HG02852 (cell line): ENCODE measurements around the gene B4GALT1.
"Not testable (repeated sequence)": the region's sequence is repeated elsewhere in the genome, so short reads cannot be mapped to it uniquely, and the experiment has no call there.

ENCODE experiments used
- ATAC-seq: cut with Tn5 transposase; IDR thresholded peaks from one replicate; pipeline ENCODE4 v1.9.1; 2021; ENCODE audit warnings: mild to moderate bottlenecking, moderate library complexity; ENCODE audit not compliant: unreplicated experiment

The B4GALT1 gene

DNA sequence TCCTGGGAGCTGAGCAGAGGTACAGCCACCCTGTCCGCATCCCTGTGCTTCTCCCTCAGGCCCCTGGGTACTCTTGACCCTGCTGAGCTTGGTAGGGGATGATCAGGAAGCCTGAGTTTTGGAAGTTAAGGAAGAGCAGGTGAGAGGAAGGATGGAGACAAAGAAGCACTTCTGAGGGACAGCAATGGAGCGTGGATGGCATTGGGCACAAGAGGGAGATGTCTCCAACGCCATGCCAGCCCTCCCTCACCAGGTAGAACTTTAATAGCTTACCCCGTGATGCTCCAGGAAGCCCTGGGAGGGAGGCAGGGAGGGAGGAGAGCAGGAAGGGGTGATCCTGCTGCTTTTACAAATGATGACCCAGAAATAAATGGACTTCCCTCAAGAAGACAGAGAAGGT lies 60.8 kb downstream of the B4GALT1 start:
- no peak for ATAC-seq

DNA sequence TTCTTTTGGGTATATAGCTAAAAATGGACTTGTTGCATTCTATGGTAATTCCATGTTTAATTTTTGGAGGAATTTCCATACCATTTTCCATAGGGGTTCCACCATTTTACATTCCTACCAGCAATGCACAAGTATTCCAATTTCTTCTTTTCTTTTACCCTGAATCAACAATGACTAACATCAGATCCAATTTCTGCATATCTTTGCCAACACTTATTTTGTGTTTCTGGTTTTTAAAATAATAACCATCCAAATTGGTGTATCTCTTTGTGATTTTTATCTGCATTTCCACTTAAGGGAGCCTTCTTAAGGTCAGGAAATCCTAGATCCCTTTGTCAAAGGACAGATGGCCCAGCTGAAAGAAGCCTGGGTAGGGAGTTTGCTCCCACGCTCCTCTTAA lies 61.2 kb downstream of the B4GALT1 start:
- ATAC-seq: no peak

DNA sequence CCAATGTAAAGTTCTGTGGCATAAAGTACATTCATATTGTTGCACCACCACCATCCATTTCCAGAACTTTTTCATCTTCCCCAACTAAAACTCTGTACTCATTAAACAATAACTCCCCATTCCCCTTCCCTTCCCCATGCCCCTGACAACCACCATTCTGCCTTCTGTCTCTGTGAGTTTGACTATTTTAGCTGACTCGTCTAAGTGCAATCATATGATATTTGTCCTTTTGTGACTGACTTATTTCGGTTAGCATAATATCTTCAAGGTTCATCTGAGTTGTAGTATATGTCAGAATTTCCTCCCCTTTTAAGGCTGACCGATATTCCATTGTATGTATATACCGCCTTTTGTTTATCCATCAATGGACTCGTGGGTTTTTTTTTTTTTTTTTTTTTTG lies 61.6 kb downstream of the B4GALT1 start:
- no peak for ATAC-seq

DNA sequence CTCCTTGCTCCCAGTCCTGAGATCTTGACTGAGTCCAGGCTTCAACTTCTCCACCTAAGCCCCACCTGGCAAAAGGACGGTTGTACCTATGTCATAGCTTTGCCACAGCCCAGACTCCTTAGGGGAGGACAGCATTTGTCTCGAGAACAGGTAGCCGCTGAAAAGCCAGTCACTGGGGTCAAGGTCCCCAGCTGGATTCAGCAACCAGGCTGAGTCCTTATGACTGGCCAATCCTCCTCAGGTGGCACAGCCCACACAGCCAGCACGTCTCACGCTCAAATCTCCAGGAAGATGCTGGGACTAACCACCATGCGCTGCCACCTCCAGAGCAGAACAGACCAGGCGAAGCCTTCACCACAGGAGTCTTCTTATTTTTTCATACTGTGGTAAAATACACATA lies 62.7 kb downstream of the B4GALT1 start:
- no peak for ATAC-seq

DNA sequence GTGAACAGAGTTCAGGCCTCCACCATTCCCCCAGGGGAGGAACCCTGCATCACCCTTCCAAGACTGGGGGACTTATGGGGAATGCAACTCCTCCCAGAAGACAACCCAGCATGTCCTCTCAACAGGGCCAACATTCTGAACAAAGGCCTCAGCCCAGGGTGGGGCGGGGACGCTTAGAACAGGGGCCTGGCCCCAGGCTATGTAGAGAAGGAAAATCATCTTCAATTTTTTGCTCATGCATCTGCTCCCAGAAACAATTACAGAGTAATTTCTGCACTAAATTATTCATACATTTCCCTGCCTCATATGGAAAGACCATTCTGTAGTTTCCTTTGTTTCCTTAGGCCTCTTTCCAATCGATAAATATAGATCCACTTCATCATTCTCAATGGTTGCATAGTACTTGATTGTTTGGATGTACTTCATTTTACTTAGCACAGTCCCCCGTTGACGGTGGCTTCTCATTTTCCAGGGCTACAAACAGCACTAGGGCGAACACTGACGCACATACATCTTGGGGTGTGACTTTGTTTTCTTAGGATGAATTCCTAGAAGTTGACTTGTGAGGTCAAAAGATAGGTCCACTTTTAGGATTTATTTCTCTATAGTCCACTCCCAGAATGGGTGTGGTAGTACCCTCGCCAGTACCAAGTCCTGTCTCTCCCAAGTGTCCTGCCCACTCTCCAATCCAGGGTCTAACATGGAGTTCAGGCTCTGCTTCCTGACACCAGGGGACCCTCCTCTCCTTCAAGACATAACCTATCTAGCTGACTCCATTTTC lies 63.4 kb downstream of the B4GALT1 start:
- no peak for ATAC-seq

DNA sequence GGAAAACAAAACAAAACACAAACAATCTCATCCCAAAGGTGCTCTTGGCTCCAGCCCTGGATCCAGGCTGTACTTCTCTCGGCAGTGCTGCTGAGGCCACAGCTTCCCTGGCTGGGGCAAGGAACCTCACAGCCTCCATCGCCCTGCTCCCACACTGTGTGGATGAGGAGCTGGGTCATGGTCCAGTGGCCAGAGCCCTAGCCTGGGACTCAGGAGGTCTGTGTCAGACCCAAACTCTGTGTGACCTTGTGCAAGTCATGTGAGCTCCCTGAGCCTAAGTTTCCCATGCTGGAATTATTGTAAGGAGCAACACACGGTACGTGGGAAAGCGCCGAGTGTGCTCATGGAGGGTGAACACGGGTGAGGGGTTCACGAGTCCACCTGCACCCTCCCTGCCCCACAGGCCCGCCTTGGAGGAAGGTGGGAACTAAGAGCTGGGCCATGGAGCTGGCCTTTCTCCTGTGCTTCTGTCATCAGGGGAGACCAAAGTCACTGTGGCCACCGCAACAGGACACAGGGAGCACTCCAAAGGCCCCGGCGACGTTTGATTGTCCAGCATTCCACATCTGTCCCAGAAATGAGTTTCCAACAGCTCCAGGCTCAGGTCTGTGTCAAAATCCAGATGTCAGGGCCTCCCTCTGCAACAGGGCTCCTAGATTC lies 64.5 kb downstream of the B4GALT1 start:
- no peak for ATAC-seq

DNA sequence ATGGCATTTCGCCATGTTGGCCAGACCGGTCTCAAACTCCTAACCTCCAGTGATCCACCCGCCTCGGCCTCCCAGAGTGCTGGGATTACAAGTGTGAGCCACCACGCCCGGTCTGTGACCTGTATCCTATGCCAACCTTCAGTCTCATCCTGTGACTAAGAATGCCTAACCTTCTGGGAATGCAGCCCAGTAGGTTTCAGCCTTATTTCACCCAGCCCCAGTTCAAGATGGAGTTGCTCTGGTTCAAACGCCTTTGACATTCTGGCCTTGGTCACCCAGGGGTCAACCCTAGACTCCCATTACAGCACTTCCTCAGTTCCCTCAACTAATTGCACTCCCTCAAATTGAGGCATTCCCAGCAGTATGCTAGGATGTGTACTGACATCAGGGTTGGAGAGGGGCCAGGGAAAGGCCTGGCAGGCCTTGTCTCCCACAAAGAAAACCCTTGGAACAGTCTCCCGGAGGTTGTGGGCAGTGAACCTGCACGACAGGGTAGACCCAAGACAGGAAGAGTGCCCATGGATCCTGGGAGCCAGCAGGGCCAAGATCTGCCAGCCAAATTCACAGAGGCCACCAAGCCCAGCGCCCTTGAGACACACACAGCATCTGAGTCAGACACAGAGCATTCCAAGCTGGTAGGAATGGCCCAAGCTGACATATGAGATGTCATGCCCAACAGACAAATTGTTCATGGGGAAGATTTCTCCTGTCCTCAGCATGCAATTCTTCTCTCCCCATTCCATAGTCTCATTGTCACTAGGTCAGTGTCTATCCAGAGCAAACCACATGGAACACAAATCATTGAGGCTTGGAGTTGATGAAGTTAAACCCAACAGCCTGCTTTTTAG lies 65.8 kb downstream of the B4GALT1 start:
- no peak for ATAC-seq

DNA sequence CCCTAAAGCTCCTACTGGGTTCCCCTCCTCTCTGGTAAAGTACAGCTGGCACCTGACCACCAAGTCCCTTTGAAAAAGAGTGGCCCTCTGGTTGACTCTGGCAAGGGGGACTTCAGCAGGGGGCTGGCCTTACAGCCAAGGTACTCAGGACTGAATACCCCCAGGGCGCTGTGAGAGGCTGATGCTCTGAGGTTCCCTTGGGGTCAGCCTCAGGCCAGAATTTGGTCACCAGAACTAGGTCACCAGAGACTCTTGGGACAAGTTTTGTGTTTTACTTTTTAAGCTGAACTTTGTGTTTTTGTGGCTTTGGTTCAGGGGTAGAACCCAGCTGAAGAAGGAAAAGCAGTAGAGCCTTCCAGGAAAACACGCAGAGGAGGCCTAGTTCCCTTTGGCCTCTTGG lies 67.4 kb downstream of the B4GALT1 start:
- ATAC-seq: no peak

DNA sequence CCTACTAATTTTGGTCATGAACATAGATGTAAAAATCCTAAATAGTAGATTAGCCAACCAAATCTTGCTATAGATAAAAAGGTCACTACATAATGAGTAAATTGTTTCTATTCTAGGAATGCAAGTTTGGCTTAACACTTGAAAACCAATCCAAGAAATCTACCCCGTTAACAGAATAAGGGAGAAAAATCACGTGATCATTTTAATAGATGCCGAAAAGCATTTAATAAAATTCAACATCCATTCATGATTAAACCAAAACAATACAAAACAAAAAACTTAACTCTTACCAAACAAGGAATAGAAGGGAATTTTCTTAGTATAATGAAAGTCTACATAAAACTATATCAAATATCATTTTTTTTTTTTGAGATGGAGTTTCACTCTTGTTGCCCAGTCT lies 69.9 kb downstream of the B4GALT1 start:
- no peak for ATAC-seq

DNA sequence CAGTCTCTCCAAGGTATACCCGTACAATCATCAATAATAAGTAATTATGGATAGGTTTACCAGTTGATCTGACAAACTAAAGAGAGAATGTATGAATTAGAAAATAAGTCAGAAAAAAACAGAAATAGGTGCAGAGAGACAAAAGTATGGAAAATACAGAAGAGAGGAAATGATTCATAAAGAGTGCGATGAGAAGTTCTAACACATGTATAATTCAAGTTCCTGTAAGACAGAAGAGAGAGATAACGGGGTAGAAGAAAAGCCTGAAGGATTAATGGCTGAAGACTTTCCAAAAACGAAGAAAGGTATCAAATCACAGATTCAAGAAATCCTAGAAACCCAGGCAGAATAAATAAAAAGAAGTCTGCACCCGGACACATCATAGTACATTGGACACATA lies 74.5 kb downstream of the B4GALT1 start:
- ATAC-seq: no peak

DNA sequence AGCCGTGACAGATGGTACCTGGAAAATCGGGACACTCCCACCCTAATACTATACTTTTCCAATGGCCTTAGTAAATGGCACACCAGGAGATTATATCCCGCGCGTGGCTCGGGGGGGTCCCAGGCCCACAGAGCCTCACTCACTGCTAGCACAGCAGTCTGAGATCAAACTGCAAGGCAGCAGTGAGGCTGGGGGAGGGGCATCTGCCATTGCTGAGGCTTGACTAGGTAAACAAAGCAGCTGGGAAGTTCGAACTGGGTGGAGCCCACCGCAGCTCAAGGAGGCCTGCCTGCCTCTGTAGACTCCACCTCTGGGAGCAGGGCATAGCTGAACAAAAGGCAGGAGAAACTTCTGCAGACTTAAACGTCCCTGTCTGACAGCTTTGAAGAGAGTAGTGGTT lies 81.5 kb downstream of the B4GALT1 start:
- not testable (repeated sequence) for ATAC-seq

DNA sequence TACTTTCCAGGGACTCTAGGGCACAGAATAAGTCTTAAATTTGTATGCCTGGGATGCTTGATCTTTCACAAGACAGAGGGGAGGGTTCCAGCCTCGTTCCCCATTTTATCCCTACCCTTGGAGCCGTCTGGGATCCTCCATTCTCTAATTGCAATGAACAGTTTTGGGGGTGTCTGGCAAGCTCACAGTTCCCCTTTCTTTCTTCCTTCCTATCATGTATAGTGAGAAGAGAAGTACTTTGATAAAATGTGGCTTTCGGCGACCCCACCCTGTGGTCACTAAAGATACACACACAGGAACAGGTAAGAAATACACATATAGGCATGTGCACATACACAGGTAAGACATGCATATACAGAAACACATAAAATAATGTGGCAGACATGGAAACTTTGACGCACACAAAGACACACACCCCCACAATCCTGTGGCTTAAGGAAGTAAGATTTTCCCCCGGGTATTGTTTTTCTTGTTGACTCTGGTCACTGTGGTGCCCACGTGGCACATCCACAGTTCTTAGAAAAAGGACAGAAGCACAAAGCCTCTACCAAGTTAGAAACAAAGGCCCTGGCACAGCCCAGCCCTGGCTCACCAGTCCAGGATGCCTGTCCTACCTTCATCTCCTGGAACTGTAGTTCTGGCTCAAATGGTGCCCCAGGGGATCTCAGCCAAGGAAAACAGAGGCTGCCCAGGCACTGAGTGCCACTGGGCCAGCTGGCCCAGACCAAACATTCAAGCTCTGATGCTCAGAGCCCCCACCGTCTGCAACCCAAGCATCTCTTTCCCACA lies 84.4 kb downstream of the B4GALT1 start:
- no peak for ATAC-seq

DNA sequence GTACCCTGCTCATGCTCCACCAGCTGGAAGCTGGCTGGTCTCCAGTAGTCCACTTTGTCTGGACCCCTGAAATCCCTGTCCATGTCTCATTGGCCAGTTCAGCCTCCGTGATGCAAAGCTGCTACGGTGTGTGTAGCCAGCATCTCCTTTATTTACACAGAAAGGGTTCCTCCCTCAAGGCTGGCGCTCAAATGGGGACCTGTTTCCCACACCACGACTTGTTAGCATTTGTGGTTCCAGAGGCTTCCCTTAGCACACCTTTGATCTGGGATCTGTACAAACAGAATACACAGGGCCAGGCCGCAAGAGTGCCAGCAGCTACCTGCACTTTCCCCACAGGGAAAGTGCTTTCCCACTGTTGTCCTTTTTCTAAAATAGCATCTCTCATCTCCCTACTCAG lies 85.0 kb downstream of the B4GALT1 start:
- ATAC-seq: no peak

DNA sequence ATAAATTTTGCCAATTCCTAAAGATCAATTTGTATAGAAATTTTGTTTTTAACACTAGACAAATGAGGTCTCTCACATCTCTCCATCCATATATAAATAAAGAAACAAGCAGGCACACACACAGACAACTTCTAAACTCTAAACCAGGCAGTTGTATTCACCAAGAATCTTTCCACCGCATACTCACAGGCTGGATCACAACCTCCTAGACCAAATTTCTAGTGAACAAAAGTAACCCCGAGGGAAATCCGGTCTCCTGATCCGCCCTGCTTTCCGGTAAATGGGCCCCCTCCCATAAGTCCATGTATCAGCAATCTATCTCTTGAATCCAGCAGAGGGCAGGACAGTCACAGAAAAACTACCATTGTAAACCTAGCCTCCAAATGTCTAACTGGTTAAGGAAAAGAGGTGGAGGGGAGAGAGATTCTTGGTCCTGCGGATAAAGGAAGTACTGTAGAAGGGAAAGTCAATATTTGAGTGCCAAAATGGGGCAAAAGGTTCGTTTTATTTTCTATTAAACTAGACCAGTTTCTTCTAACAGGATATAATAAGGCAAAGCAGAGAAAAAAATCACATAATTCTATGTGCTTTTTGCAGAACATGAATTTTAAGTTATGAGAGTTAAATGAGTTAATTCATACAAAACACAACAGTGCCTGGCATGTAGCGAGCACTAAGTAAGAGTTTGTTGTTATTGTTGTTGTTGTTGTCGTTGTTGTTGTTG lies 85.8 kb downstream of the B4GALT1 start:
- peak; percentile 41 for ATAC-seq

DNA sequence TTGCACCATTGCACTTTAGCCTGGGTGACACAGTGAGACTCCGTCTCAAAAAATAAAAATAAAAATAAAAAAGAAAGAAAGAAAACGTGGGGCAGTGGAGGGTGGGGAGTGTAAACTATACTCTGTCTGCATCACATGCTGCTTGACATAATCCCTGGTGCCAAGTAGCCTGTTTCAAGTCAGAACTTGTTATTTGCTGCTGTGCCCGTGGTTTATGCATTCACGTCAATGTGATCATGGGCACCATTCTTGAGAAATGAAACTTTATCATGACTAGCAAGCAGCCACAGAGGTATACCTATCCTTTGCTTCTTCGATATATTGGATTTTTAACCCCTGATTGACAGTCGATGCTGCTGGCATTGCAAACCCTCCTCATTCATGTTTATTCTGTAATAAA lies 86.6 kb downstream of the B4GALT1 start:
- ATAC-seq: no peak

DNA sequence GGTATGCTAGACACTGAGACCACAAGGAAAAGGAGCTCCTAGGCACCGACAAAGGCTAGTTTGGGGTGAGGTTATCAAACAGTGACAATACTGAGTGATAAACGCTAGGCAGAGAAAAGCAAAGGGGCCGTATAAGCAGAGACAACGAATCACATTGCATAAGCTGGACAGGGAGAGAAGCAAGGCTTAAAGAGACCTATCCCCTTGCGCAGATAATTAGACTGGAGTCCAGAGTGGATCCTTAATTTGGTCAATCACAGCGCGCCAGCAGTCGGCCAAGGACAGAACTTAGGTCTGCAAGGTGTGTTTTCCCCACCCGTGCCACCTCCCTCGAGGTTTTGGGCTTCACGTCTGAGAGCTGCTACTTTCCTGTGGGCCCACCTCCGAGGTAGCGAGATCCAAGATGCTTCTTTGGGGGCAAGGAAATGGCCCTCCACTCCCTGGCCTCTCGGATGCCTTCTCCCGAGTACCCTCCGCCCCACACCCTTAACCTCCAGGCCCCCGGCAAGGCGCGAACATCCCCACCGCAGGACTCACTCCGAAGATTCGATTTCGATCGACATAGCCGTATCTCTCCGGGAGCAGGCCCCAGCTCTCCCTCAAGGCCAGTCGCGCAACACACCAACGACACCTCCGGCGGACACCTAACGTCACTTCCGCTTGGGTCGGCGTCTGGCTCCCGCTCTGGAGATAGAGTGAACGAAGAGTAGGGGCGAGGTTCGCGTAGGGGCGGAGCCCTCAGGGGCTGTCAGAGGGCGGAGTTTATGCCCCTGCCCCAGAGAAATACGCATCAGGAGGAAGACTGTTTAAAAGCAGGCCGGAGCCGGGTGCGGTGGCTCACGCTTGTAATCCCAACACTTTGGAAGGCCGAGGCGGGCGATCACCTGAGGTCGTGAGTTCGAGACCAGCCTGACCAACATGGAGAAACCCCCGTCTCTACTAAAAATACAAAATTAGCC lies 90.8 kb downstream of the B4GALT1 start, which contains the start of gene SMU1:
Gene SMU1 (minus strand): TSS at position 629 of the 959 bp plus-strand sequence. CDS start 66 bp downstream, at position 563.
- ATAC-seq: peak; percentile 98

DNA sequence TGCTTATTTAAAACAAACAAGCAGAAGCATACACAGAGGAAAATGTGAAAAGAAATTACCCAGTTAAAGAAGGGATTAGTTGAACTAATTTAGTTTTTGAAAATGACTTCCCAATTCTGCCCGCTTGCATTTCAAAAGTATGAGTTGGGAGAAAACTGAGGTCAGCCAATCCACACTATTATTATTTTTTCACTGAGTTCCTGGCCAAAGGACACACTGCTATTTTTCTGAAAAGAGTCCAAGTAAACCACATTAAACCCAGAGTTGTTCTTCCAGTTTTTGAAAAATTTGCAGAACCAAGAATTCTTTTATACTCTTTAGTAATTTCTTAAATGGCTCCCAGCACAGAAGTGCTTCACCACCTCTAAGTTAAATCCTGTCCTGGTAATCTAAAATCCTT lies 98.1 kb downstream of the B4GALT1 start:
- no peak for ATAC-seq

DNA sequence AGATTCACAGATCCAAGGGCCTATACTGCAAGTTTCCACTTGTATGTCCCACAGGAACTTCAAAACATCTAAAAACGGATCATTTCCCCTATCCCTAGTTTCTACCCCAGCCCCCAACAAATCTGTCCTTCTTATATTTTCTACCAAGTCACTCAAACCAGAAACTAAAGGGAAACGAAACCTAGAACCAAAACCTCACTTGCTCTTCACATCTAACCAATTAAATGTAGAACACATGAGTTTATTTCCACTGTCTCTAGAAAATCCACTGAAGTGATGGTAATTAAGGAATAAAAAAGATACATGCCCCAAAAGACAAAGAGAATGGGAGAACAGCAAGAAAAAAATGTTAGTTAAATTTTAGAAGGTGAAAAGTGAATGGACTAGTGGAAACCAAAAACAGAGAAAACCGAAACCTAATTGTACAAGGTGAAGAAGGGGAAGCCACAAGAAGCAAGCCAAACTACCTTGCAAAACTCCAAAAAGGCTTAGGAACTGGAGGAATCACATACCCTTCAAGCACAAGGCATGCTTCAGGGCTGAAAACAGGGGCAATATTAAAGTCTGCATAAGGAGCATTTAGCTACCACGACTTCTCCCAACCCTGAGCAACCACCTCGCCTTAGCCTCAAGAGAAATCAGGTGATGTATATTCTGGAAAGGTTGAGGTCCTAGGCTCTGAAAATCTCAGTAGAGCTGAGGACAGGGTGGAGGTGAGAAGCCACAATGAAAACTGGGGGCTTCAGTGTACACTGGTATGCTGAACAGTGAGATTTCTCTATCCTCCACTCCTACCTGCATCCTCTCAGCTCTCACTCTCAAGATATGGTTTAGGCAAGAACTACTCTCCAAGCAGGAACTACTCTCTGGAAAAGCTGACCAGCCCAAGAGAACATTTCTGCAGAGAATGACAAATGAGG lies 101.7 kb downstream of the B4GALT1 start:
- peak; percentile 80 for ATAC-seq
